ENCODE data around the gene ACACB. TPM values are rescaled to one million over a fixed set of nuclear protein-coding genes. Genes with fewer than 3 reads are reported as not detected.

The ACACB gene
- total RNA-seq, 1 donor from 2014 or later = 64.5 TPM

DNA sequence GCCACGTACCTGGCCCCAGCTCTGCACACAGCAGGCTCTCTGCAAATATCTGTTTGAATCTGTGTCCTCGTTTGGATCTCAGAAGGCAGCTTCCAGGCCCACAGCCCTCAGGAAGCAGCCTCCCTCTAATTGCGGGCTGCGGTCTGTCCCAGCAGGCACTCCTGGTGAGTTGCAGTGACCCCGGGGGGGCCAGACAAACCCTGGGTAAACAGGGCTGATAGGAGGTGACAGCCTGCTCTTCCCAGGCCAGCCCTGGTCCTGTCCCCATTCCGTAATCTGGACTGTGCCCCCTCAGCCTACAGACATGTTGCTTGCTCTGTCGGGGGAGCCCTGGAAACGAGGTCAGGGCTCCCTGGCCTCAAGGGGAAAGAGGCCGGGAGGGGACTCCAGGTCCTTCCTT is 190.7 kb downstream of the ACACB start:
- no peak for DNase-seq (ENCODE audit: low spot score)
- intact Hi-C loops (cut with DNase I) = no loop called here

DNA sequence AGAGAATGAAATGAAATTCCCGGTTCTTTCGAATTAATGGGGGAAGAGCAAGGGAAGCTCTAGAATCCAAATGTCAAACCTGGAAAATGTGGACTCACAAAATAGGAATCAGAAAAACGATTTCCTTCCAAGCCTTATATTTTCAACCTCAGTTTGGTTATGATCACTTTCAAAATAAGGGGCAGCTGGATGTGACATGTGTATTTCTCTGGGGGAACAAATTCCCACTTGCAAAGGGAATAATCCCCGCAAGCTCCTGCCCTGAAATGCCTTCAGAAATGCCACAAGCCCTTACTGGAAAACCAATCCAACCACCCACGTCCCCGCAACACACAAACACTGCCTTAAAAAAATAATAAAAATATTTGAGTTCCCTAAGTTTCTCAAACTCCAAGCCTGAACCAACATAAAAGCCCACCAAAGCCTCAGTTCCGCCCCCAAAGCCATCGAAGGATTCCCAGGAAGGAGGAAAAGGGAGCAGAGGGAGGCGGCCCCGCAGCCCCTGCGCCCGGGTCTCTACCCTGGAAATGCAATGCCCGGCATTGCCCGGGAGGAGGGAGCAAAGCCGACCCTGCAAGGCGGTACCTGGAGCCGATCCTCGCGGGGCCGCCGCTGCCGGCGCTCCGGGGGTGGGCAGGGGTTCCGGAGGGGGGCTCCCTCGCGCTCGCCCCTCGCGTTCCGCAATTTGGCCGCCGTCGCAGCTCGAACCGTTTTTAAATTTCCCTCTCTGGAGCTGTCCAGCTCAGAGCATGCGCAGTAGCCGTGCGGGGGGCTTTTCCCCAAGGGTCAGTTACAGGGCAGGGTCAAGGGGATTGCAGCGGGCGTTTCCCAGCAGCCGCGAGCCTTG is 192.4 kb downstream of the ACACB start, which contains the start of gene FOXN4:
Gene FOXN4, minus strand, starts transcription at position 751 of the 847 bp plus-strand sequence. CDS start 963 bp downstream, outside the sequence.
- intact Hi-C loops (cut with DNase I) = no loop called here
- no peak for DNase-seq (ENCODE audit: low spot score)

DNA sequence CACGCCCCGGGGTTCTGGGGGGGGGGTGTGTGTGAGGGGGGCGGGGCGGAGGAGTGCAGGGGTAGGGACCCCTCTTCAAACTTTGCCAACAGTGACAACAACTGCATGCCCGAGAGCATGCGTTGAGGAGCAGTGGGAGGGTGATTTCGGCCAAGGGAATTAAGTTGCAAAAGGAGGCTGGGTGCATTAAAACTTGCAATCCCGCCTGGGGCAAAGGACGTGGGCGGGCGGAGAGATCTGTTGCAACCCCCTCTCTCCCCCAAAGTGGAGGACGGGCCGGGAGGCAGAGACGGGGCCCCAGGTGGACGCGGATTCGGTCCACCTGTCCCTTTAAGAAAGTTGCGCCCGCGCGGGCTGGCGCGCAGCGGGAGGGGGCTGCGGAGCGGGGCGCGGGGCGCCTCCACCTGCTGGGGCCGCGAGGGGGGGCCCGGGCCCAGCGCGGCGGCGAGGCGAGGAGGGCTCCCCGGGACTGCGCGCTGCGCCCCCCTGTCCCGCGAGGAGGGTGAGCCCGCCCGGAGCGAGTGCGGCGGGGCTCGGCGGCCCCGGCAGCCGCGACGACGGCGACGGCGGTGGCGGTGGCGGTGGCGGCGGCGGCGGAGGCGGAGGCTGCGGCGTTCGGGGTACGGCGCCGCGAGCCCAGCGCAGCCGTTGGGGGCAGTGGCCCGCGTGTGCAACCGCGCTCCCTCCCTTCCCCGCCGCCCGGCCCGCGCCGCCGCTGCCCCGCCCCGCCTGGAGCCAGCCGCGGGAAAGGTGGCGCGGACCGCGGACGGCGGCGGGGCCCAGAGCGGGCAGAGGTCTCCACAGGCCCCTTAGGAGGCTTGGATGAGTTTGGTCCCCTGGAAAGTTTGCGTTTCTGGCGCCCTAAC is 193.2 kb downstream of the ACACB start:
- no peak for DNase-seq (ENCODE audit: low spot score)
- intact Hi-C loops (cut with DNase I) = no loop called here

- no peak for DNase-seq (ENCODE audit: low spot score)
- intact Hi-C loops (cut with DNase I) = no loop called here
Measured at GRCh38 chr12:109310247-109311125, 194.1 kb downstream of the ACACB start.

Other genes starting within 250 kb of the ACACB start
- not detected for gene DAO, start 236.5 kb upstream of the ACACB start, total RNA-seq
- gene SVOP, start 95.5 kb upstream of the ACACB start, total RNA-seq = 1.9 TPM
- 15.9 TPM for gene USP30, start 64.0 kb upstream of the ACACB start, total RNA-seq
- gene ALKBH2, start 23.1 kb upstream of the ACACB start, total RNA-seq = 9.7 TPM
- gene UNG, start 19.0 kb upstream of the ACACB start, total RNA-seq = 25.5 TPM
- gene FOXN4, start 192.7 kb downstream of the ACACB start, total RNA-seq = not detected
- gene MYO1H, start 231.3 kb downstream of the ACACB start, total RNA-seq = not detected